ENCODE measurements around the gene ALPL.

DNA sequence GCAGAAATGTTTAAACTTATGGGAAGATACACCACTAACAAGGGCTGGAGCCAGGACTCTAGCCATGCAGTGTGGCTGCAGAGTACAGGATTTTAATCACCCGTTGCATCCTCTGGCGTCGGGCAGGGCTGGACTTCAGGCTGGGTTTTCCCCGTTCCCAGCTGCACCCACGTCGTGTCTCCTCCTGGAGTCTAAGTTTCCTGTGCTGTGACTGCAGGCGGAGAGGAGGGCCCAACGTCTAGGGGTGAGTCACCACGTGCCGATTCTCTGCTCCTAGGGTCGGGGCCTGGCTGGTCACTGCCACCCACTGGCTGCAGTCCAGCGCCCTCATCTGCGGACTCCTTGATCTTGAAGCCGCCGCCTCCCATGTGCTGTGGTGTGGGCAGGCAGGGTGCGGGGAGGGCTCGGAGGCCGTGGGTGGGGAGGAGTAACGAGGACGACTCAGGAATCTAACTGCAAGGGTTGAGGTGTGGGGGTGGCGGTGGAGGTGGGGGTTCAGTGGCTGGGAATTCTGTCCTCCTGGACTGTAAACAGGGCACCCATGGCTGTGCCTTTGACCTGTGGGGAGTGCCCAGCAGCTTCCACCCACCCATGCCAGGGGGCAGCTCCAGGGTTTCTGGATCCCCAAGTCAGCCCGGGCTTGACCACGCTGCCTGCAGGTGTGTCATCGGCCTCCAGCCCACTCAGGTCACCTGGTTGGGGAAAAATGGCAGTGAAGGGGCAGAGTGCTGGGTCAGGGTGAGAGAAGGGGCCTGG lies 77.8 kb downstream of the ALPL start:
- TF ChIP-seq, protein P1, sequence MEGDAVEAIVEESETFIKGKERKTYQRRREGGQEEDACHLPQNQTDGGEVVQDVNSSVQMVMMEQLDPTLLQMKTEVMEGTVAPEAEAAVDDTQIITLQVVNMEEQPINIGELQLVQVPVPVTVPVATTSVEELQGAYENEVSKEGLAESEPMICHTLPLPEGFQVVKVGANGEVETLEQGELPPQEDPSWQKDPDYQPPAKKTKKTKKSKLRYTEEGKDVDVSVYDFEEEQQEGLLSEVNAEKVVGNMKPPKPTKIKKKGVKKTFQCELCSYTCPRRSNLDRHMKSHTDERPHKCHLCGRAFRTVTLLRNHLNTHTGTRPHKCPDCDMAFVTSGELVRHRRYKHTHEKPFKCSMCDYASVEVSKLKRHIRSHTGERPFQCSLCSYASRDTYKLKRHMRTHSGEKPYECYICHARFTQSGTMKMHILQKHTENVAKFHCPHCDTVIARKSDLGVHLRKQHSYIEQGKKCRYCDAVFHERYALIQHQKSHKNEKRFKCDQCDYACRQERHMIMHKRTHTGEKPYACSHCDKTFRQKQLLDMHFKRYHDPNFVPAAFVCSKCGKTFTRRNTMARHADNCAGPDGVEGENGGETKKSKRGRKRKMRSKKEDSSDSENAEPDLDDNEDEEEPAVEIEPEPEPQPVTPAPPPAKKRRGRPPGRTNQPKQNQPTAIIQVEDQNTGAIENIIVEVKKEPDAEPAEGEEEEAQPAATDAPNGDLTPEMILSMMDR (conservative IDR thresholded peaks at IDR 0.05; ENCODE audit: low read depth, low read length): no peak; the same call in 1 of the 2 replicates
- no peak for TF ChIP-seq SMC3 (IDR thresholded peaks at IDR 0.05; ENCODE audit: low read depth, low read length)
- TF ChIP-seq POLR2A (IDR thresholded peaks at IDR 0.05; ENCODE audit: low read depth, low read length): 0 out of 2 replicates have a peak, but pooled peaks have one; percentile 22
- peak; percentile 12; the same call in 1 of the 2 replicates for TF ChIP-seq CEBPB (IDR thresholded peaks at IDR 0.05; ENCODE audit: low read depth, low read length)
- TF ChIP-seq, protein P2, sequence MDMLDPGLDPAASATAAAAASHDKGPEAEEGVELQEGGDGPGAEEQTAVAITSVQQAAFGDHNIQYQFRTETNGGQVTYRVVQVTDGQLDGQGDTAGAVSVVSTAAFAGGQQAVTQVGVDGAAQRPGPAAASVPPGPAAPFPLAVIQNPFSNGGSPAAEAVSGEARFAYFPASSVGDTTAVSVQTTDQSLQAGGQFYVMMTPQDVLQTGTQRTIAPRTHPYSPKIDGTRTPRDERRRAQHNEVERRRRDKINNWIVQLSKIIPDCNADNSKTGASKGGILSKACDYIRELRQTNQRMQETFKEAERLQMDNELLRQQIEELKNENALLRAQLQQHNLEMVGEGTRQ (IDR thresholded peaks at IDR 0.05; ENCODE audit: low read depth, low read length): peak; percentile 71; the same call in 1 of the 2 replicates
- TF ChIP-seq FOS (IDR thresholded peaks at IDR 0.05; ENCODE audit: low read depth, low read length): peak; percentile 87

All from IMR-90 (cell line).